Karpas-422 (cell line): ENCODE measurements around the gene ZNF385D. TPM values are rescaled to one million over a fixed set of nuclear protein-coding genes. Genes with fewer than 3 reads are reported as not detected.

ENCODE experiments used
- DNase-seq: peaks from one replicate; pipeline ENCODE4 v3.0.0-alpha.2; 2015
- H2AFZ ChIP-seq: fragments of 200-600 bp; sonication (generic); 2 replicates; pipeline ENCODE4 v1.6.1; 2014; ENCODE audit warnings: antibody characterized with exemption, low read length, mixed read lengths
- H3K27ac ChIP-seq: fragments of 200-600 bp; sonication (generic); 2 replicates; pipeline ENCODE4 v1.5.1; 2014; ENCODE audit warnings: mild to moderate bottlenecking, low read length, moderate library complexity
- H3K27me3 ChIP-seq: fragments of 200-600 bp; sonication (generic); 2 replicates; pipeline ENCODE4 v1.6.1; 2014; ENCODE audit warnings: low read length, mixed read lengths
- H3K36me3 ChIP-seq: fragments of 200-600 bp; sonication (generic); 2 replicates; pipeline ENCODE4 v1.6.1; 2014; ENCODE audit warnings: low read length, mixed read lengths; ENCODE audit not compliant: insufficient read depth
- H3K4me1 ChIP-seq: fragments of 200-600 bp; sonication (generic); 2 replicates; pipeline ENCODE4 v1.6.1; 2014; ENCODE audit warnings: mild to moderate bottlenecking, low read length, mixed read lengths
- H3K4me2 ChIP-seq: fragments of 200-600 bp; sonication (generic); 2 replicates; pipeline ENCODE4 v1.6.1; 2014; ENCODE audit warnings: low read length, low read depth, mild to moderate bottlenecking; ENCODE audit not compliant: poor library complexity, severe bottlenecking
- H3K4me3 ChIP-seq: fragments of 200-600 bp; sonication (generic); 2 replicates; pipeline ENCODE4 v1.5.1; 2014; ENCODE audit warnings: mild to moderate bottlenecking, antibody characterized with exemption, low read length, mixed read lengths
- H3K79me2 ChIP-seq: fragments of 200-600 bp; sonication (generic); 2 replicates; pipeline ENCODE4 v1.6.1; 2014; ENCODE audit warnings: mild to moderate bottlenecking, low read length, mixed read lengths
- H3K9ac ChIP-seq: fragments of 200-600 bp; sonication (generic); 2 replicates; pipeline ENCODE4 v1.6.0; 2014; ENCODE audit warnings: low read length
- H3K9me2 ChIP-seq: fragments of 200-600 bp; sonication (generic), shearing (Covaris generic); replicated peaks from 2 replicates; pipeline ENCODE4 v1.6.0; 2014; ENCODE audit warnings: mild to moderate bottlenecking, low read length, moderate library complexity; ENCODE audit not compliant: insufficient read depth
- H3K9me3 ChIP-seq: fragments of 300-700, 200-600 bp; sonication (generic); 2 replicates; pipeline ENCODE4 v1.6.1; 2014; ENCODE audit warnings: low read length, mixed read lengths
- H4K20me1 ChIP-seq: fragments of 200-600 bp; sonication (generic); 2 replicates; pipeline ENCODE4 v1.6.1; 2014; ENCODE audit warnings: mild to moderate bottlenecking, antibody characterized with exemption, low read length, low read depth; ENCODE audit not compliant: insufficient read depth
- total RNA-seq: library from RNA; depleted of rRNA; stranded (reverse); fragments of >200 nt; shearing (Covaris generic); gene quantifications from 2 replicates; pipeline ENCODE4 v1.2.3, GENCODE V29; 2014; ENCODE audit warnings: low replicate concordance

Gene ZNF385D
- total RNA-seq, 1 experiment from 2014 or later: not detected

DNA sequence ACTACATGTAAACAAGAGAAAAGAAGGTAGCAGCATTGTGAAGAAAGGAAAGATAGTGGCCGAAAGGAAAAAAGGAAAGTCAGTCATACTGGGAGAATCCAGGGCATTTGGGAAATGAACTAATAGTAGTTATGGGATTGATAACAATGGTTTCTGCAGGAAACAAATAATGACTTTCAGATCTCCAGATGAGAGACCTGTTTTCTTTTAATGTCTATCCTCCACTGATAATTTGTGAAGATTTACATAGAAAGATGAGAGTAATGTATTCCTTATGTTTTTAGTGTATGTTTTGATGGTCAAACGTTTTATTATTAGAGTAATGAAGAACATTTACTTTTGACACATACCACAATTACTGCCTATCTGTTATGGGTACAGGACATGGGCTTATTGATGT lies 15.0 kb upstream of the ZNF385D start:
- Histone ChIP-seq H3K9ac (no peak overlapping the region), H3K79me2 (no peaks in the 10 kb centered on the region), H3K4me2 (no peak overlapping the region), H3K4me1 (no peaks in the 10 kb centered on the region), H3K4me3 (no peak overlapping the region), H2AFZ (no peak overlapping the region), H3K27ac (no peak overlapping the region), H3K36me3 (no peaks in the 10 kb centered on the region), H4K20me1 (no peaks in the 10 kb centered on the region), H3K9me2 (no peaks in the 10 kb centered on the region), H3K9me3 (peaks cover 7% of the 10 kb centered on the region; the same call in 1 of the 2 replicates), H3K27me3 (no peaks in the 10 kb centered on the region)
- DNase-seq: no peak

DNA sequence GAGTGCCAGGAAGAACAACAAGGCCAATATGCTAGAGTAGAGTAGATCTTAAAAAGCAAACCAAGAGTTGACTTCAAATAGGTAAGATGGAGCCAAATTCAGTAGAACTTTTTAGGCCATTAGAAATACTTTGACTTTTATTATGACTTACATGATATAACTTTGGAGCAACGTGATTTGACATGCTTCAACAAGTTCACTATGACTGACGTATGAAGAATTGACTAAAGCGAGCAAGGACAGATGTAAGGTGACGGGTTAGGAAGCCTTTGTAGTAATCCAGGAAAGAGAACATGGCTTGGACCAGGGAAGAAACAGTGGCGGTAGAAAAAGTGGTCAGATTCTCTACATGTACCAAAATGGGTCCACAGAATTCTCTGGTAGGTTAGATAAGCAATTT lies 4.9 kb upstream of the ZNF385D start:
- Histone ChIP-seq H3K9me3 (0 out of 2 replicates have a peak, but pooled peaks cover 3% of the 10 kb centered on the region), H3K9ac (no peak overlapping the region), H3K27ac (no peak overlapping the region), H3K79me2 (no peaks in the 10 kb centered on the region), H3K36me3 (no peaks in the 10 kb centered on the region), H2AFZ (no peak overlapping the region), H3K27me3 (no peaks in the 10 kb centered on the region), H4K20me1 (no peaks in the 10 kb centered on the region), H3K4me3 (no peak overlapping the region), H3K4me2 (no peak overlapping the region), H3K4me1 (no peaks in the 10 kb centered on the region), H3K9me2 (no peaks in the 10 kb centered on the region)
- DNase-seq: no peak

DNA sequence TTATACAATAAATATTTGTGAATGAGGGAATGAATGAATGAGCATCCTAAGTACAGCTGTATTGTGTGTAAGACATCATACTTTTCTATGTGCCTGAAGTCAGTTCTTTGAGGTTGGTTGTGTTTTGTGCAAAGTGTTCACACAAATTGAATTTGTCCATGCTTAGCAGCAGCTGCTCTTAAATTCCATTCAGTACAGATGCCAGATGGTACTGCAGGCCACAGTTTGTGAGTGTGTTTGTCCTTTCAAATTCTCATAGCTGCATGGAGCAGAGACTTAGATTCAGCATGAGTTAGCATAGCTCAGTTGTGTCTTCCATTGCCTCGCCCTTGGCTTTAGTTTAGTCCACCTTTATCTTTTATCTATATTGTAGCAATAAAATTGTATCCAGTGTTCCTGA lies 3.8 kb upstream of the ZNF385D start:
- H3K79me2 ChIP-seq: no peaks in the 10 kb centered on the region
- no peak overlapping the region for H2AFZ ChIP-seq
- no peak for DNase-seq

DNA sequence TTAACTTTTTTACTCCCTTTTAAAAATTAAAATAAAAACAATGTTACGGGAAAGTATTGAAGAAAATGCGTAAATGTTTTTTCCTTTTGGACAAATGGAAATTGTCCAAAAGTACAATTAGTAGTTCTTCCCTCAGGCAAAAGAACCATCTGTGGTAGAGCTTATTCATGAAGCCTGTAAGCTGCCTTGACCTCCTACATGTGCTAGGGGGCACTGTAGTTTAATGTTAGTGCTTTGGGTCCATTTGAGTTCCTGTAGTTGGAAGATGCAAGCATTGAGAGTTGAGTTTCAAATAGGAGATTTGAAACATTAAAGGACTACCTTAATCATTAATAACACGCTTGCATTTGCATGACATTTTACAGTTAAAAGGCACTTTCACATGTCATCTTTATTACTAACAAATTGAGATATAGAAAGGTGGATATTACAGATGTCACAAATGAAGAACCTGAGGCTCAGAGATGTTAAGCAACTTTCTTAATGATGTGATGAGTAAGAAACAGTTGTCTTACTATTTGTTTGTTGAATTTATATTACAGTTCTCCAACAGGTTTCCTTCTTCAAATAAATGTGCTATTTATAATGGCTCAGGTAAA lies 1.8 kb upstream of the ZNF385D start:
- no peaks in the 10 kb centered on the region for H3K4me1 ChIP-seq
- no peaks in the 10 kb centered on the region for H3K36me3 ChIP-seq
- no peaks in the 10 kb centered on the region for H3K9me2 ChIP-seq
- no peaks in the 10 kb centered on the region for H3K79me2 ChIP-seq
- H2AFZ ChIP-seq: no peak overlapping the region
- H3K9me3 ChIP-seq: no peaks in the 10 kb centered on the region
- no peak overlapping the region for H3K4me3 ChIP-seq
- no peak overlapping the region for H3K4me2 ChIP-seq
- H3K9ac ChIP-seq: no peak overlapping the region
- DNase-seq: peak; percentile 74
- H4K20me1 ChIP-seq: no peaks in the 10 kb centered on the region
- H3K27me3 ChIP-seq: no peaks in the 10 kb centered on the region
- no peak overlapping the region for H3K27ac ChIP-seq

More for the DNA sequence above, 3.8 kb upstream of the ZNF385D start:
- Histone ChIP-seq H3K4me1 (no peaks in the 10 kb centered on the region), H3K4me3 (no peak overlapping the region), H3K9me2 (no peaks in the 10 kb centered on the region), H3K27ac (no peak overlapping the region), H3K9ac (no peak overlapping the region), H3K36me3 (no peaks in the 10 kb centered on the region), H3K27me3 (no peaks in the 10 kb centered on the region), H4K20me1 (no peaks in the 10 kb centered on the region), H3K4me2 (no peak overlapping the region), H3K9me3 (0 out of 2 replicates have a peak, but pooled peaks cover 3% of the 10 kb centered on the region)

DNA sequence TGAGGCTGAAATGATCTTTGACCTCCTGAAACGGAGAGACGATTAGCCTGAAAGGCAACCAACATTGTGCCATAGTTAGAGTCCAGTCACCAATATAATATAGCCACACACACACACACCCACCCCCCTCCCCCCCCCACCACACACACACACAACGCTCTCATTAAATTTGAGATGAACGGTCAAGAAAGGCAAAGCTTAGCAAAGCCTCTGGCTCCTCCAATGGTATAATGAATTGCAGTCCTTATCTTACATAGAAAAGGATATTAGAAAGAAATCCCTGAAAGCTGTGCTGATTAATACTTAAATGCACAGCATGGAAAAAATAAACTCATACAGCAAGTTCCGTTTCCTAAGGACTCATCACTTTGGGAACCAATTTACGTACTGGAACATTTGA lies 876 bp upstream of the ZNF385D start:
- Histone ChIP-seq H3K9me2 (no peaks in the 10 kb centered on the region), H3K9me3 (no peaks in the 10 kb centered on the region), H3K27me3 (no peaks in the 10 kb centered on the region), H2AFZ (no peak overlapping the region), H3K4me3 (no peak overlapping the region), H4K20me1 (no peaks in the 10 kb centered on the region), H3K9ac (no peak overlapping the region), H3K4me2 (no peak overlapping the region), H3K36me3 (no peaks in the 10 kb centered on the region), H3K79me2 (no peaks in the 10 kb centered on the region), H3K4me1 (no peaks in the 10 kb centered on the region), H3K27ac (no peak overlapping the region)
- DNase-seq: no peak

DNA sequence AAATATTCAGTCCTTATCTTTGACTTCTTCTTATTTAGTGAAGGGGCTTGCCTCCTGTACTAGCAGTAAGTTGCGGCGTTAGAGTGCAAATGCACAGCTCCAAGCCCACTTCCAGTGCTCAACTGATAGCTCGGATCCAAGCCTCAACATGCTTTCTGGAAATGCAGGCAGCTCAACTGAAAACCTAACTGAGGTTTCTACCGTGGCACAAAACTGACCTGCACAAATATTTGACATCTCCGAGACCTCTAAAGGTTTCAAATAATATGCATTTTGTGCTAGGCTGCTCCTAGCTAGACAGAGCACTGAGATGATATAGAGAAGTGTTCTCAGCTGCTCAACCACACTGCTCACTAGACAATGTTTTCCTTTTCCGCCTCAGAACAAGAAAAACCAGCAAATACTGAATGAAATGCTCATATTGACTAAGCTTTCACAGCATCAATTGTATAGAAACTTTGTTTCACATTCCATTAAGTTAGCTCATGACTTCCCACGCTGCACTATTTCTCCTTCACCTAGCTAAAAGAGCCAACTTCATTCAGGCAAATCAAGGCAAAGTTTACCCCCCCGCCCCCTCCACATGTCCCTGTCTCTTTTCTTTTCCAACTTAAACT lies 822 bp downstream of the ZNF385D start:
- Histone ChIP-seq H3K27me3 (no peaks in the 10 kb centered on the region), H3K9me3 (no peaks in the 10 kb centered on the region), H4K20me1 (no peaks in the 10 kb centered on the region), H3K9me2 (no peaks in the 10 kb centered on the region), H3K9ac (no peak overlapping the region), H3K4me2 (no peak overlapping the region), H3K79me2 (no peaks in the 10 kb centered on the region), H3K4me3 (no peak overlapping the region), H2AFZ (no peak overlapping the region), H3K27ac (no peak overlapping the region), H3K4me1 (no peaks in the 10 kb centered on the region), H3K36me3 (no peaks in the 10 kb centered on the region)
- DNase-seq: no peak

DNA sequence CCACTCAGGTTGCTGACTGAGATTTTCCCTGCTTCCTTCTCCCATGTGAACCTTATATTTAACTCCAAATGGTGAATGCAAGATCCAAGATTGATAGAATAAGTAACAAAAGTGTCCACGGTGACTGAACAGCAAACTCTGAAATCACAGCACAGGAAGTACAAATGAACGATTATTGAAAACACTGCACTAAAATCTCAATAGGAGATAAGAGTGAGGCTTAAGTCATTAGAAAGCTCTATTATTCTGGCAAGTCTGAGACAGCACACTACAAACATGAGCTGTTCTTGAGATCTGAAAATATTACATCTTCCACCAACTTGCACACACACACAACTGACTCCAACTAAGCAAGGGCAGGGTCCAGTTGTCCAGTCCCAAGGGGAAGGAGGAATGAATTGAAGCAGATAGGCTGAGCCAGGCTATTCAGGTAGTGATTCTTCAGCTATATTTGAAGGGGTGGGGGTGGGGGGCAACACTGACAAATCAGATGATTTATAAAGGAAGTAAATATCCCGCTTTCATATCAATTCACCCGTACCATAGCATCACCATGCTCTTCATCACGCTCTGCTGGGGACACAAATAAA lies 2.9 kb downstream of the ZNF385D start:
- H4K20me1 ChIP-seq: no peaks in the 10 kb centered on the region
- H3K4me2 ChIP-seq: no peak overlapping the region
- no peaks in the 10 kb centered on the region for H3K27me3 ChIP-seq
- no peaks in the 10 kb centered on the region for H3K36me3 ChIP-seq
- no peak for DNase-seq
- H3K9me3 ChIP-seq: no peaks in the 10 kb centered on the region
- no peaks in the 10 kb centered on the region for H3K9me2 ChIP-seq
- H3K79me2 ChIP-seq: no peaks in the 10 kb centered on the region
- H3K4me3 ChIP-seq: no peak overlapping the region
- H3K4me1 ChIP-seq: no peaks in the 10 kb centered on the region
- no peak overlapping the region for H3K9ac ChIP-seq
- H3K27ac ChIP-seq: no peak overlapping the region
- no peak overlapping the region for H2AFZ ChIP-seq

DNA sequence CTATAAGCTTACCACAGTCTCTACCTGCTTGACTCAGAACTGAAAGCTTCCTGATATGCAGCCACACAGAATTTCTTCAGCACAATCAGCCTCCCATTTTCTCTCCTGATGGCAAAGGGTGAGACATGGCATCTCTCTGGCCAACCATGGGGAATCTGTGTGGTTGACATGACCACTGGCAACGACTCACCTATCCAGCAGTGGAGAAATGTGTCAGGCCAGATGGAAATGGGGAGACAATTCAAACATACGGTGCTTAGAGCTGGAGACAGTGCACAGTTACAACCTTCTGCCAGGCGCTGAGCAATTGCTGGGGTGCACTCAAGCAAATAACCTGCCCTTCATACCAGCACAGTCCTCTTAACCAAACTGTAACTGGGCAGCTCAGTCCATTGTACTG lies 3.6 kb downstream of the ZNF385D start:
- Histone ChIP-seq H3K9ac (no peak overlapping the region), H3K9me2 (no peaks in the 10 kb centered on the region), H3K4me1 (no peaks in the 10 kb centered on the region), H3K4me3 (no peak overlapping the region), H3K27ac (no peak overlapping the region), H2AFZ (no peak overlapping the region), H3K27me3 (no peaks in the 10 kb centered on the region), H3K79me2 (no peaks in the 10 kb centered on the region), H3K36me3 (no peaks in the 10 kb centered on the region), H3K9me3 (no peaks in the 10 kb centered on the region), H3K4me2 (no peak overlapping the region), H4K20me1 (no peaks in the 10 kb centered on the region)
- DNase-seq: no peak
